ENCODE data around the gene XXYLT1.
"Not testable (repeated sequence)": the region's sequence is repeated elsewhere in the genome, so short reads cannot be mapped to it uniquely, and the experiment has no call there.

XXYLT1 gene

DNA sequence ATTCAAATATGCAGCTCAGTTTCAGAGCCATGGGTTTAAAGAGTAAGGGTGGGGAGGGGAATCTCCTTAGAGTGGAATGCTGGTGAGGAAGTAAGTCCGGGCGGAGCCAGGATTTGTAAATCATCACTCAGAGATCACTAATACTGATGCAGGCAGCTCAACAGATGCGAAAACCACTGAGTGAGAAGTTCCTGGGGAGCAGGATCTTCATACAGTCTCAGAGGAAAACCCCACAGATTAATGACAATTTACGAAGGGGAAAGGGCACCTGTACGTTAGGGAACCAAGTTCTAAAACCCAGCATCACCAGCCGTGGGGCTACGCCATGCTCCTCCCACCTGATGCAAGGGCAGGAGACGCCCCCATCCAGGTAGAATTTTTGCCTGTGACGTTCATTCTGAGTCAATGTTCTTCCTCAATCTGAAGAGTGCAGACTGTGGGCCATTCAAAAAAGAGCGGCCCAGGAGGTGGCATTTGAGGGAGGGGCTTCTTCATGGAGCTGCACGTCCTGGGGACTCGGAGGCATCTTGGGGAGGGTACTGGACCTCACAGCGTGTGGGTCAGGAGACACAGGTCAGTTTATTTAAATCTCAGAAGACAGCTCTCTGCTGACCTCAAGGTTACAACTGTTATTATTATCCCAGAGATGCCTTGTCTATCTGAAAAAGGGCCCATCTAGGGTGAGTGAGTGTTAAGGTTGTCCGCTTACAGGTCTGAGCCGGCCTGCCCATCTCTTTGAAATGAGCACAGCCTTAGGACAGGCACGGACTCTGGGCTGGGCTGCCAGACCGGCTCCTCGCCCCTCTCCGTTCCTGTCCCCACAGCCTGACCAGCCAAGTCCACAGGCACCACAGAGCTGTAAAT, 228.0 kb downstream of the XXYLT1 start:
- no peak for DNase-seq (ENCODE audit: low read depth)
- H3K4me3 ChIP-seq (ENCODE audit: low read depth, low read length) = no peak overlapping the region
- TF ChIP-seq, protein P1, sequence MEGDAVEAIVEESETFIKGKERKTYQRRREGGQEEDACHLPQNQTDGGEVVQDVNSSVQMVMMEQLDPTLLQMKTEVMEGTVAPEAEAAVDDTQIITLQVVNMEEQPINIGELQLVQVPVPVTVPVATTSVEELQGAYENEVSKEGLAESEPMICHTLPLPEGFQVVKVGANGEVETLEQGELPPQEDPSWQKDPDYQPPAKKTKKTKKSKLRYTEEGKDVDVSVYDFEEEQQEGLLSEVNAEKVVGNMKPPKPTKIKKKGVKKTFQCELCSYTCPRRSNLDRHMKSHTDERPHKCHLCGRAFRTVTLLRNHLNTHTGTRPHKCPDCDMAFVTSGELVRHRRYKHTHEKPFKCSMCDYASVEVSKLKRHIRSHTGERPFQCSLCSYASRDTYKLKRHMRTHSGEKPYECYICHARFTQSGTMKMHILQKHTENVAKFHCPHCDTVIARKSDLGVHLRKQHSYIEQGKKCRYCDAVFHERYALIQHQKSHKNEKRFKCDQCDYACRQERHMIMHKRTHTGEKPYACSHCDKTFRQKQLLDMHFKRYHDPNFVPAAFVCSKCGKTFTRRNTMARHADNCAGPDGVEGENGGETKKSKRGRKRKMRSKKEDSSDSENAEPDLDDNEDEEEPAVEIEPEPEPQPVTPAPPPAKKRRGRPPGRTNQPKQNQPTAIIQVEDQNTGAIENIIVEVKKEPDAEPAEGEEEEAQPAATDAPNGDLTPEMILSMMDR (IDR thresholded peaks at IDR 0.05; ENCODE audit: low read depth, low read length, missing control alignments) = no peak

DNA sequence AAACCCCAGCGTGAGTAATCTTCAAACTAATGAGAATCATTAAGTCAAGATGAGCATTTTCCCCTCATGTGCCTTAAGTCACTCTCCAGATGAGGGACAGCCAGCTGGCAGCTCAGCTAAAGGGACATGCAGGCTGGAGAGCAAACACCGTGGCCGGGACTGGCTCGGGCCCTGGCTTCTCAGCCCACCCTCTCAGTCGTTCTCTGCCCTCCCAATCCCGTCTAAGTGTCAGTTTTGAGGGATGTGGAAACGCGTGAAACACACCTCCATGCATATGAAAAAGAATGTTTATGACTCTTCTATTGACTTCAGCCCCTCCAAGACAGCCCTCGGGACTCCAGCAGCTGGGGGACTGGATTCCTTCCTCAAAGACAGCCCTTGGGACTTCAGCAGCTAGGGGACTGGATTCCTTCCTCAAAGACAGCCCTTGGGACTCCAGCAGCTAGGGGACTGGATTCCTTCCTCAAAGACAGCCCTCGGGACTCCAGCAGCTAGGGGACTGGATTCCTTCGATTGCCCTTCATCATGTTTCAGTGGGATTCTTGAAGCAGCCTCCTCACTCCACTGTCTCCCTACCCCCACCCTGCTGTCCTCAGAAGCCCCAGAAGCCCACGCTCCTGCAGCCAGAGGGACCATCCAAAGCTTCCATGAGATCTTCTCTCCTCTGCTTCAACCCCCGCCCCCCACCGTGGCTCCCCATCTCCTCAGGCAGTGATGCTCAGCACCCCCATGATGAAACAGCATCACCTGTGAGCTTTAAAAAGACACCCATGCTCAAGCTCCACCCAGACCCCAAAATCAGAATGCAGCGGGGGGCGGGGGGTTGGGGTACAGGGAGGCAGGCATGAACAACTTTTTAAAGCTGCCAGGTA, 228.9 kb downstream of the XXYLT1 start:
- DNase-seq (ENCODE audit: low read depth) = no peak
- H3K4me3 ChIP-seq (ENCODE audit: low read depth, low read length) = no peak overlapping the region

DNA sequence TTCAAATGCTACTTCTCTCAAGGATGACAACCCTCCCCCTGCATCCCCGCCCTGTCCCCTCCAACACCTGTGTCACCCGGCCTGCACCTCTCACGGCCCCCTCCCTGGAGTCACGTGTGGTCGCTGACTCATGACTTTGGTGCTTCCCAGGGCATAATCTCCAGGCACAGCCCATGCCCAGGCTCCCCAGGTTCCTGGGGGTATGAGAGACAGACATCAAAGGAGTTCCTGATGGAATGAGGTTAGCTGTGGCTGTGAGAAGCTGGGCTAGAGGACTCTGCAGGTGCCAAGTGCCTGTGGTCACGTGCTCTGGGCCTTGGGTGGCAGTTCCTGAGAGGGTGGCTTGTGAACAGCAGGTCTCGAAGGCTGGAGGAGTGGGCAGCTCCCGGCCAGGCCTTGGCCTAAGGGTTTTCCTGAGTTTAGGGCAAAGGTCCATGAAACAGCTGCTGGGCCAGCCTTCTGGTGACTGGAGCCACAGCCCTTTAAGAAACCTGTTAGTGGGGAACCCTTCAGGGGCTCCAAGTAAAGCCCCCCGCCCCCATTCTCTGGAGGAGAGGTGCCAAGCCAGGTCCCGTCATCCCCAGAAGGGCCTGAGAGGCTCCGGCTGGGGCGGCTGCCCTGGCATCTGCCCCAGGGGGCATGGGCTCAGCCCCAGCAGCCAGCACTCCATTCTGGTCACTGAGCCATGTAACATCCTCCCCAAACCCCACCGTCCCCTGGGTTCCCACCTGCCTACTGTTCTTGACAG, 230.0 kb downstream of the XXYLT1 start:
- DNase-seq (ENCODE audit: low read depth) = no peak
- TF ChIP-seq, protein P1 (IDR thresholded peaks at IDR 0.05; ENCODE audit: low read depth, low read length, missing control alignments) = no peak
- H3K4me3 ChIP-seq (ENCODE audit: low read depth, low read length) = no peak overlapping the region

More for the DNA sequence above, 228.9 kb downstream of the XXYLT1 start:
- TF ChIP-seq, protein P1 (IDR thresholded peaks at IDR 0.05; ENCODE audit: low read depth, low read length, missing control alignments) = no peak

DNA sequence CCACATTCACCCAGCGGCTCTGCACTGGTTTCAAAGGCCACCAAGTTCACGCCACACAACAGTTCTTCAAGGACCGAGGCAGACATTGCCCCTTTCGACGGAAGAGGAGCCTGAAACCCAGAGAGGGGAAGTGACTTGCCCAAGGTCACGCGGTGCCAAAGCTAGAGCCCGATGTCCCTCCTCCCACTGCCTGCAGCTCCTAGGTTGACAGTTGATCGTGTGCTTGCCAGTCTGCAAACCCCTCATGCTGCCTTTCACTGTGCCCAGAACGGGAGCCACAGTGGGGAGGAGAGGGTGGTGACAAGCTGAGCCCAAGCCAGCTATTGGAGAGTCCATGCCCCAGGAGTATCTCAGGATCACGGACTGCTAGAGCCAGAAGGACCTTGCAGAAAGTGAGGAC, 230.9 kb downstream of the XXYLT1 start:
- TF ChIP-seq, protein P1 (IDR thresholded peaks at IDR 0.05; ENCODE audit: low read depth, low read length, missing control alignments) = no peak
- DNase-seq (ENCODE audit: low read depth) = peak; percentile 16

DNA sequence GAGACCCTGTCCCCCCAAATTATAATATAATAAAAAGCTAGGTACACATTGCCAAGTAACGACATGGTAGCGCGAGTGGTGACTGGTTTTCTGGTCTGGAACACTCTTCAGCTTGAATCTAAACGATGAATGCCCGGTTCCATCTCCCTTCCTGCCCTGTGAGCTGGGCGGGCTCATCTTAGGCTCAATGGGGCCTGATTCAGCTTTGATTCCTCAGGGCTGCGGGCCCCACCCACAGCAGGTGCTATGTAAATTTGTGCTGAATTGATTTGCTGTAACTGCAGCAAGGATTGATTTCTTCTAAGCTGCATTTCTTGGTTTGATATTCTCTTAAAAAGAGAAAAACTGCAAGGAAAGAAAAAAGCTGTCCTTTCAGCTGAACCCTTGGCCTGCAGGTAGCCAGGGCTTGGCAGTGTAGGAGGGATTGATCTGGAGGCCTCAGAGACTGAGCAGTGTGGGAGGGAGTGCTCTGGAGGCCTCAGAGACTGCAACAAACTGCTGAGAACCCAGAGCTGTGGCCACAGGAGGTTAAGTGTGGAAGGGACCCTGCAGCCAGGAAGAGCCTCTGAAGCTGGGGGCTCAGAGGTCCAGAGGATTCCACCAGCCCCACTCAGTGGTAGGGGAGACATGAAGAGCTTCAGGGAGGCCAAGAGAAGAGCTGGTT, 231.6 kb downstream of the XXYLT1 start:
- H3K4me3 ChIP-seq (ENCODE audit: low read depth, low read length) = no peak overlapping the region
- no peak for DNase-seq (ENCODE audit: low read depth)
- TF ChIP-seq, protein P1 (IDR thresholded peaks at IDR 0.05; ENCODE audit: low read depth, low read length, missing control alignments) = no peak

More for the DNA sequence above, 230.9 kb downstream of the XXYLT1 start:
- no peak overlapping the region for H3K4me3 ChIP-seq (ENCODE audit: low read depth, low read length)

DNA sequence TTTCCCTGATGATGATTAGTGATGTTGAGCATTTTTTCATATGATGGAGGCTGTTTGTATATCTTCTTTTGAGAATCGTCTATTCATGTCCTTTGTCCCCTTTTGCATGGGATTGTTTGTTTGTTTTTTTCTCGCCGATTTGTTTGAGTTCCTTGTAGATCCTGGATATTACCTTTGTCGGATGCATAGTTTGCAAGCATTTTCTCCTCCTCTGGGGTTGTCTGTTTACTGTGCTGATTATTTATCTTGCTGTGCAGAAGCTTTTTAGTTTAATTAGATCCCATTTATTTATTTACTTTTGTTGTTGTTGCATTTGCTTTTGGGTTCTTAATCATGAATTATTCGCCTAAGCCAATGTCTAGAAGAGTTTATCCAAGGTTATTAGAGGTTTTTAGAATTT, 232.8 kb downstream of the XXYLT1 start:
- DNase-seq (ENCODE audit: low read depth) = no peak

DNA sequence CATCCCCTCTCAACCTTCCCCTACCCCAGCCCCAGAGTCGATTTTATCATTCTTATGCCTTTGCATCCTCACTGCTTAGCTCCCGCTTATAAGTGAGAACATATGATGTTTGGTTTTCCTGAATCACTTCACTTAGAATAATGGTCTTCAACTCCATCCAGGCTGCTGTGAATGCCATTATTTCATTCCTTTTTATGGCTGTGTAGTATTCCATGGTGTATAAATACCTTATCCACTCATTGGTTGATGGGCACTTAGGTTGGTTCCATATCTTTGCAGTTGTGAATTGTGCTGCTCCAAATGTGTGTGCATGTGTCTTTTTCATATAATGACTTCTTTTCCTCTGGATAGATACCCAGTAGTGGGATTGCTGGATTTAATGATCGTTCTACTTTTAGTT, 233.4 kb downstream of the XXYLT1 start:
- H3K4me3 ChIP-seq (ENCODE audit: low read depth, low read length); DNase-seq (ENCODE audit: low read depth): not testable (repeated sequence)

More for the DNA sequence above, 232.8 kb downstream of the XXYLT1 start:
- H3K4me3 ChIP-seq (ENCODE audit: low read depth, low read length) = no peak overlapping the region
- TF ChIP-seq, protein P1 (IDR thresholded peaks at IDR 0.05; ENCODE audit: low read depth, low read length, missing control alignments) = no peak
